Lower leg skin (tissue), 3 donors: ENCODE results near the gene RPL32.

ENCODE experiments used
- CTCF ChIP-seq, 3 donors: fragments of 450-650 bp; IDR thresholded peaks; one replicate each; pipeline ENCODE4 v1.5.1; 2016; ENCODE audit warnings: antibody characterized with exemption in 3 of 3, mild to moderate bottlenecking in 3 of 3, moderate library complexity in 2 of 3
- POLR2A ChIP-seq, 2 donors: fragments of 450-650 bp; IDR thresholded peaks; one replicate each; pipeline ENCODE4 v1.6.1; 2016 to 2017; ENCODE audit warnings: antibody characterized with exemption in 2 of 2, mild to moderate bottlenecking in 1 of 2, moderate library complexity in 1 of 2

DNA sequence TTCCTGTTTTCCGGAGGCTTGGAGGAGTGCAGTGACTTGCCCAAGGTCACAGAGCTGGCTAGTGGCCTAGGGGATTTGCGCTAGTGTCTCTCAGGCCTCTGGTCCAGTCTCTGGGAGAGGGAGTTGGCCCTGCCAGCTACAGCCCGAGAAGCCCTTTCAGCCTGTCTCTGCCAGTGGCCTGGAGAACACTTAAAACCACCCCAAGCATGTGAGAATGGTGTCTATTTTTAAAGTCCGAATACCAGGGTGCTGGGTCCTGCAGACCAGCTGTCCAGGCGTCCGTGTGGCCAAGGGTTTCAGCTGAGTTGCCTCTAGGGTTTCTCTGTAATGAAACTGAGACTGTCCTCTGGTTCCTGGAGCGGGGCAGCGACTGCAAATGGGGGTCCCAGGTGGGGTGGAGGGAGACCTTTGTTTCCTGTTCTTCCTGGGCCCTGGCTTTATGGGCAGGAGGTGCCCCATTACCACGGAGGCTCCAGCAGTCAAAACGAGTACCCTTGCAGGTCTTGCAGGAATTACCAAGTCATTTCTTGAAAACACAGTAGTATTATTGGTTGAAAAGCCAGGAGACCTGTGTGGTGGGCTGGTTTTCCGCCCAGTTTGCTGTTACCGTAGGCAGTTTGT, 42.7 kb downstream of the RPL32 start:
- TF ChIP-seq CTCF (IDR thresholded peaks at IDR 0.05) (no peak), POLR2A (IDR thresholded peaks at IDR 0.05) (no peak)
